Measurements from ENCODE around the gene PLAU. TPM values are rescaled to one million over a fixed set of nuclear protein-coding genes. Genes with fewer than 3 reads are reported as not detected.
A peak's percentile ranks its signal among the peaks of the same experiment; 100 is the strongest.

PLAU gene
- total RNA-seq, 1 donor = 21.6 TPM

- H3K4me3 ChIP-seq (ENCODE audit: low read depth, low read length) = no peak overlapping the region
- DNase-seq (ENCODE audit: low read depth) = no peak
- TF ChIP-seq, protein P1, sequence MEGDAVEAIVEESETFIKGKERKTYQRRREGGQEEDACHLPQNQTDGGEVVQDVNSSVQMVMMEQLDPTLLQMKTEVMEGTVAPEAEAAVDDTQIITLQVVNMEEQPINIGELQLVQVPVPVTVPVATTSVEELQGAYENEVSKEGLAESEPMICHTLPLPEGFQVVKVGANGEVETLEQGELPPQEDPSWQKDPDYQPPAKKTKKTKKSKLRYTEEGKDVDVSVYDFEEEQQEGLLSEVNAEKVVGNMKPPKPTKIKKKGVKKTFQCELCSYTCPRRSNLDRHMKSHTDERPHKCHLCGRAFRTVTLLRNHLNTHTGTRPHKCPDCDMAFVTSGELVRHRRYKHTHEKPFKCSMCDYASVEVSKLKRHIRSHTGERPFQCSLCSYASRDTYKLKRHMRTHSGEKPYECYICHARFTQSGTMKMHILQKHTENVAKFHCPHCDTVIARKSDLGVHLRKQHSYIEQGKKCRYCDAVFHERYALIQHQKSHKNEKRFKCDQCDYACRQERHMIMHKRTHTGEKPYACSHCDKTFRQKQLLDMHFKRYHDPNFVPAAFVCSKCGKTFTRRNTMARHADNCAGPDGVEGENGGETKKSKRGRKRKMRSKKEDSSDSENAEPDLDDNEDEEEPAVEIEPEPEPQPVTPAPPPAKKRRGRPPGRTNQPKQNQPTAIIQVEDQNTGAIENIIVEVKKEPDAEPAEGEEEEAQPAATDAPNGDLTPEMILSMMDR (IDR thresholded peaks at IDR 0.05; ENCODE audit: insufficient read depth, low read length) = no peak
Measured at GRCh38 chr10:73944356-73945100, 33.6 kb downstream of the PLAU start.

DNA sequence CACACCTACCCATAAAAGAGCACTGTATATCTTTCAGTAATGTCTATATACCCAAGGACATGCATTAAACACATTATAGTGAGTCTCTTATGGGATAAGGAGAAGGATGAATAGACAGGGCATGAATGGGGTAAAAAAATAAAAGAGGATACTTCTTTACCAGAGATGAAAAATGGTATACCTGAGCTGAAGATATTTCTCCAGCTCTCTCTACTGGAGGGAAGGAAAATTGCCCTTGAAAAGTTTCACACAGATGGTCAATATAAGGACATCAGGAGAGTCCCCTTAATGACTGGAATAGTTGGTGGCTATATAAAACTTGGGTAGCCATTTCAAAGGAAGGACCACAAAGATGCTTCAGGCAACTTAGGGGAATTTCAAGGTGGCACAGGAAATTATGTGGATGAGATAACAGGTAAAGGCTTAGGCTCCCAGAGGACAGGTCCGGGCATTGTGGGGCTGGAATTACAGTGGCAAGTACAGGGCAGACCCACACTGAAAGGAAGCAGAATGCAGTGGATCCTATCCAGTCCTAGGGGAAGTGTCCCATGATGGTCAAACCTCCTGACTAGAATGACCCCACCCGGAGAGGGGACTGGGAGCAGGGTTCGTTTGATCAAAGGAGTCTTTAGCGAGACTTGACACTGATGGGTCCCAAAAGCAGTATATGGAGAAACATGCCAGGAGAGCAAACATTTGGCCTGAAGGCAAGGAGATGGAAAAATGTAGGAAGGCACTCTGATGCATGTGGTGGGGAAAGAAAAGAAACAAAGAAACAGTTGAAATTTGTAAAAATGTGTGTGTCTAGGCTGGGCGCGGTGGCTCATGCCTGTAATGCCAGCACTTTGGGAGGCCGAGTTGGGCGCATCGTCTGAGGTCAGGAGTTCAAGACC is 35.6 kb downstream of the PLAU start:
- DNase-seq (ENCODE audit: low read depth) = no peak
- TF ChIP-seq, protein P1 (IDR thresholded peaks at IDR 0.05; ENCODE audit: insufficient read depth, low read length) = no peak
- H3K4me3 ChIP-seq (ENCODE audit: low read depth, low read length) = no peak overlapping the region

- TF ChIP-seq, protein P1 (IDR thresholded peaks at IDR 0.05; ENCODE audit: insufficient read depth, low read length) = no peak
- no peak overlapping the region for H3K4me3 ChIP-seq (ENCODE audit: low read depth, low read length)
- DNase-seq (ENCODE audit: low read depth) = no peak
Measured at GRCh38 chr10:73948947-73949633, 38.2 kb downstream of the PLAU start.

DNA sequence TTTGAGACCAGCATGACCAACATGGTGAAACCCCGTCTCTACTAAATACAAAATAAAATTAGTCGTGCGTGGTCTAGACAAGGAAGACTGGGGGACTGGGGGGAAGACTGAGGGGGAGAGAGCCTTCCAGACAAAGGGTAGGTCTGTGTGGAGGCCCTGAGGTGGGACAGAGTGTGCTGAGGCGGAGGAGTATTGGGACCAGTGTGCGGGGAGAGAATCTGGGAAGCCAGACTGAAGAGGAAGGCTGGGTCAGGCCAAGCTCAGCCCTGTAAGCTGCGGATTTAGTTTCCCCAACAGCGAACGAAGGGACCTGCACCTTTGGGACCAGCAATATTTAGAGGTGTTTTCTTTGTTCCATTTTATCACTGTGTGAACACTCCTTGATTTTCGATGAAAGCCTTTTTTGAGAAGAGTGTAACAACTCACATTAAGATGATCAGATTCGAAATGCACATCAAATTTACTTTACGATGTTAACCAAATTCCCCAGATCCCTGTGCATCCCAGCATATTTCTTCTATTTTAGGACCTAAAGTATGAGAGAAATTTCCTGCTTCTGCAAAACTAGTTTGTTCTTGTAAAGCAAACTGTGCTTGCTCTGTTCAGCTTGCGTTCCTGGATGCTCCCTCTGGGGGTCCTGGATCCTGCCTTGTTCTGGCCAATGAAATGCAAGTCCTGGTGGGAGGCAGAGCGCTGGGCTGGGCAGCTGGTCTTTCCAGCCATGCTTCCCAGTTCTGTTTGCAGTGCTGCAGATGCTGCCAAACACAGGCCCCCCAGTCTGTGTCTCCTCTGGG is 39.4 kb downstream of the PLAU start:
- no peak for DNase-seq (ENCODE audit: low read depth)
- H3K4me3 ChIP-seq (ENCODE audit: low read depth, low read length) = no peak overlapping the region
- TF ChIP-seq, protein P1 (IDR thresholded peaks at IDR 0.05; ENCODE audit: insufficient read depth, low read length) = no peak

- TF ChIP-seq, protein P1 (IDR thresholded peaks at IDR 0.05; ENCODE audit: insufficient read depth, low read length) = no peak
- H3K4me3 ChIP-seq (ENCODE audit: low read depth, low read length) = no peak overlapping the region
- DNase-seq (ENCODE audit: low read depth) = peak; percentile 45
Measured at GRCh38 chr10:73953665-73954064, 42.7 kb downstream of the PLAU start.

DNA sequence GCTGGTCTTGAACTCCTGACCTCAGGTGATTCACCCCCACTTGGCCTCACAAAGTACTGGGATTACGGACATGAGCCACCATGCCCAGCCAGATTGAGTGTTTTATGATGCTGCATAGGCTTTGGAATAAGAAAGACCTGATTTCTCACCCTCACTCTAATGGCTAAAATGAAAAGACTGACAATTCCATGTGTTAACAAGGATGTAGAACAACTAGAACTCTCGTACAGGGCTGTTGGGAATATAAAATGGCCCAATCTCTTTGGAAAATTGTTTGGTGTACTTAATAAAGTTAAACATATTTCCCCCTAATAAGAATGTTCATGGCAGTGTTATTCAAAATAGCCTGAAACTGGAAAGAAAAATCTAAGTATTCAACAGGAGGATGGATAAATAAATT is 43.8 kb downstream of the PLAU start:
- no peak overlapping the region for H3K4me3 ChIP-seq (ENCODE audit: low read depth, low read length)
- TF ChIP-seq, protein P1 (IDR thresholded peaks at IDR 0.05; ENCODE audit: insufficient read depth, low read length) = no peak
- no peak for DNase-seq (ENCODE audit: low read depth)

Data from fibroblast of the aortic adventitia (primary cell).